IMR-90 (cell line): ENCODE results near the gene ABCA3.

Experiments used
- CEBPB ChIP-seq: IDR thresholded peaks from 2 replicates; pipeline ENCODE4 v1.6.1; 2012; ENCODE audit warnings: low read depth, low read length, improper control_type of control experiment
- MAFK ChIP-seq: IDR thresholded peaks from 2 replicates; pipeline ENCODE4 v1.6.1; 2012; ENCODE audit warnings: low read depth, low read length, improper control_type of control experiment
- MAZ ChIP-seq: IDR thresholded peaks from 2 replicates; pipeline ENCODE4 v1.6.1; 2012; ENCODE audit warnings: low read depth, mild to moderate bottlenecking, low read length, improper control_type of control experiment, moderate library complexity, borderline replicate concordance
- MXI1 ChIP-seq: IDR thresholded peaks from 2 replicates; pipeline ENCODE4 v1.6.1; 2012; ENCODE audit warnings: low read depth, mild to moderate bottlenecking, low read length, moderate library complexity, borderline replicate concordance
- NFE2L2 ChIP-seq: fragments of 150-350 bp; IDR thresholded peaks from 2 replicates; pipeline ENCODE4 v1.6.1; 2016; ENCODE audit warnings: low read depth, mild to moderate bottlenecking, low read length
- POLR2A ChIP-seq: IDR thresholded peaks from 2 replicates; pipeline ENCODE4 v1.6.1; 2012; ENCODE audit warnings: mild to moderate bottlenecking, low read depth, low read length
- RCOR1 ChIP-seq: IDR thresholded peaks from 2 replicates; pipeline ENCODE4 v1.6.1; 2012; ENCODE audit warnings: mild to moderate bottlenecking, low read length, improper control_type of control experiment; ENCODE audit not compliant: insufficient replicate concordance
- RFX5 ChIP-seq: IDR thresholded peaks from 2 replicates; pipeline ENCODE4 v1.8.0; 2012; ENCODE audit warnings: low read depth, mild to moderate bottlenecking, low read length, moderate library complexity
- SMC3 ChIP-seq: fragments of 150-350 bp; IDR thresholded peaks from 2 replicates; pipeline ENCODE4 v1.6.1; 2016; ENCODE audit warnings: low read depth, mild to moderate bottlenecking, antibody characterized with exemption, low read length, moderate library complexity
- TF ChIP-seq, protein P1 (sequence below): fragments of 150-350 bp; IDR thresholded peaks from 2 replicates; pipeline ENCODE4 v1.6.1; 2017; ENCODE audit warnings: mild to moderate bottlenecking, antibody characterized with exemption, low read length, low read depth
- TF ChIP-seq, protein P2 (sequence below): conservative IDR thresholded peaks from 2 replicates; pipeline ENCODE4 v1.5.1; 2012; ENCODE audit warnings: mild to moderate bottlenecking, low read depth, low read length, improper control_type of control experiment

DNA sequence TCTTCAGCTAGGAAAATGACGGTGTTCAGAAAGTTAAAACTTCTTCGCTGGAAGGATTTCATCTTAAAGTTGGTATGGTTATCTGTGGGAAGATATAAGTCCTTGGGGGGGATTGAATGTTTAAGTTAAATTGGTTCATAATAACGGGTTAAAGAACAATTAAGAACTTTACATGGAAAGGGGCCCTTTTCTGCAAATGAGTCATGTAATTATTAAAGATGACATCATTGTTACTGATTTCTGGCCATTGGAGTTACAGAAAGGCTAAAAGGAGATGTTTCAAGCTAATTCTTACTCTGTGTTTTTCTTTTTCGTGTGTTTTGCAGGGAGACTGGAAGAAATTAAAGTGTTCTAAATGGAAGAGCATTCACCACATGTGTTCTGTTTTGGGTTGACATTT is 20.6 kb upstream of the ABCA3 start:
- TF ChIP-seq POLR2A (no peak), CEBPB (no peak), SMC3 (no peak), MAZ (no peak), MAFK (no peak), MXI1 (no peak), RCOR1 (no peak), RFX5 (no peak), NFE2L2 (no peak)
- TF ChIP-seq, protein P1, sequence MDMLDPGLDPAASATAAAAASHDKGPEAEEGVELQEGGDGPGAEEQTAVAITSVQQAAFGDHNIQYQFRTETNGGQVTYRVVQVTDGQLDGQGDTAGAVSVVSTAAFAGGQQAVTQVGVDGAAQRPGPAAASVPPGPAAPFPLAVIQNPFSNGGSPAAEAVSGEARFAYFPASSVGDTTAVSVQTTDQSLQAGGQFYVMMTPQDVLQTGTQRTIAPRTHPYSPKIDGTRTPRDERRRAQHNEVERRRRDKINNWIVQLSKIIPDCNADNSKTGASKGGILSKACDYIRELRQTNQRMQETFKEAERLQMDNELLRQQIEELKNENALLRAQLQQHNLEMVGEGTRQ = no peak
- TF ChIP-seq, protein P2, sequence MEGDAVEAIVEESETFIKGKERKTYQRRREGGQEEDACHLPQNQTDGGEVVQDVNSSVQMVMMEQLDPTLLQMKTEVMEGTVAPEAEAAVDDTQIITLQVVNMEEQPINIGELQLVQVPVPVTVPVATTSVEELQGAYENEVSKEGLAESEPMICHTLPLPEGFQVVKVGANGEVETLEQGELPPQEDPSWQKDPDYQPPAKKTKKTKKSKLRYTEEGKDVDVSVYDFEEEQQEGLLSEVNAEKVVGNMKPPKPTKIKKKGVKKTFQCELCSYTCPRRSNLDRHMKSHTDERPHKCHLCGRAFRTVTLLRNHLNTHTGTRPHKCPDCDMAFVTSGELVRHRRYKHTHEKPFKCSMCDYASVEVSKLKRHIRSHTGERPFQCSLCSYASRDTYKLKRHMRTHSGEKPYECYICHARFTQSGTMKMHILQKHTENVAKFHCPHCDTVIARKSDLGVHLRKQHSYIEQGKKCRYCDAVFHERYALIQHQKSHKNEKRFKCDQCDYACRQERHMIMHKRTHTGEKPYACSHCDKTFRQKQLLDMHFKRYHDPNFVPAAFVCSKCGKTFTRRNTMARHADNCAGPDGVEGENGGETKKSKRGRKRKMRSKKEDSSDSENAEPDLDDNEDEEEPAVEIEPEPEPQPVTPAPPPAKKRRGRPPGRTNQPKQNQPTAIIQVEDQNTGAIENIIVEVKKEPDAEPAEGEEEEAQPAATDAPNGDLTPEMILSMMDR = no peak
